K562 (cell line): ENCODE measurements around the gene LAMTOR4. TPM values are rescaled to one million over a fixed set of nuclear protein-coding genes. Genes with fewer than 3 reads are reported as not detected.

Source experiments
- ARID4B ChIP-seq: sonication (generic); formaldehyde crosslinking; IDR thresholded peaks from 2 replicates; pipeline ENCODE4 v1.8.0; 2022; ENCODE audit warnings: mild to moderate bottlenecking, missing genetic modification reagents
- BCOR ChIP-seq: fragments of 450-650 bp; IDR thresholded peaks from 2 replicates; pipeline ENCODE4 v1.6.1; 2016
- ELF2 ChIP-seq: fragments of 250-450 bp; sonication (Bioruptor Pico); IDR thresholded peaks from 2 replicates; pipeline ENCODE4 v1.5.0; 2021; ENCODE audit warnings: mild to moderate bottlenecking
- ELK3 ChIP-seq: fragments of 450-650 bp; formaldehyde crosslinking; IDR thresholded peaks from 2 replicates; pipeline ENCODE4 v1.4.0; 2020; ENCODE audit warnings: mild to moderate bottlenecking
- IRF1 ChIP-seq: sonication (generic); formaldehyde crosslinking; IDR thresholded peaks from 2 replicates; pipeline ENCODE4 v1.8.0; 2022; ENCODE audit warnings: missing genetic modification reagents, mild to moderate bottlenecking, borderline replicate concordance
- IRF2 ChIP-seq: sonication (generic); formaldehyde crosslinking; IDR thresholded peaks from 2 replicates; pipeline ENCODE4 v1.8.1; 2022; ENCODE audit warnings: mild to moderate bottlenecking, missing genetic modification reagents
- MAFG ChIP-seq: fragments of 450-650 bp; conservative IDR thresholded peaks from 2 replicates; pipeline ENCODE4 v1.6.1; 2016; ENCODE audit warnings: missing genetic modification characterization, missing compliant biosample characterization
- NCOA2 ChIP-seq, 2 experiments: fragments of 450-650 bp; IDR thresholded peaks; 2 replicates each; pipeline ENCODE4 v1.6.1; 2018; ENCODE audit warnings: mild to moderate bottlenecking in 2 of 2, moderate library complexity in 1 of 2; ENCODE audit not compliant: partially characterized antibody in 2 of 2
- RBM14 ChIP-seq: fragments of 200-400 bp; formaldehyde crosslinking; IDR thresholded peaks from 2 replicates; pipeline ENCODE4 v1.6.1; 2018; ENCODE audit warnings: low read depth, mild to moderate bottlenecking, low read length, moderate library complexity, borderline replicate concordance; ENCODE audit not compliant: insufficient read depth
- TCF7 ChIP-seq: sonication (generic); IDR thresholded peaks from 2 replicates; pipeline ENCODE4 v1.6.1; 2016; ENCODE audit warnings: antibody characterized with exemption, borderline replicate concordance
- polyA plus RNA-seq, 8 experiments: library from polyadenylated mRNA; depleted of rRNA in 4 of 8; stranded (reverse) in 5 of 8; unstranded in 3 of 8; fragments of >200 nt; fragmentation: Nextera tagmentation in 2 of 8; fragmentation: Illumina TruSeq in 1 of 8; extraction: Ambion mirVana in 2 of 8; extraction: Trizol in 1 of 8; gene quantifications; 2 replicates each; pipeline versions ENCODE4 v1.2.1 to v1.2.3, GENCODE V29; 2011 to 2014; ENCODE audit warnings: inconsistent platforms in 1 of 8, missing spikeins in 1 of 8
- total RNA-seq, 7 experiments: library from RNA; depleted of rRNA in 6 of 7; stranded (reverse); fragments of >200 nt in 6 of 7; fragmentation: Illumina TruSeq in 2 of 7; extraction: Trizol in 2 of 7; gene quantifications; 2 replicates each; pipeline versions ENCODE4 v1.2.1 to v1.2.3, GENCODE V29; 2011 to 2021; ENCODE audit warnings: low replicate concordance in 1 of 7

The LAMTOR4 gene
- total and polyA plus RNA-seq, 9 of the 15 experiments (the other 6 are each of a cell fraction or from before 2014, with no cell fraction given) = 79.6 to 314 (median 195) TPM

GRCh38 chr7:100100420-100101015, 48.2 kb upstream of the LAMTOR4 start (continued):
- no peak for TF ChIP-seq MAFG (tag)
- no peak for TF ChIP-seq IRF2 (CRISPR knock-in tag)
- TF ChIP-seq ARID4B (CRISPR knock-in tag) = peak; percentile 95
- TF ChIP-seq BCOR = peak; percentile 34; the same call in 1 of the 2 replicates
- TF ChIP-seq ELK3 (CRISPR knock-in tag) = no peak
- peak; percentile 96 for TF ChIP-seq ELF2 (CRISPR knock-in tag)
- TF ChIP-seq RBM14 = no peak
- TF ChIP-seq IRF1 (CRISPR knock-in tag) = 0 out of 2 replicates have a peak, but pooled peaks have one; percentile 67
- no peak for TF ChIP-seq TCF7
- TF ChIP-seq NCOA2 (IDR thresholded peaks at IDR 0.05; ENCODE audit: partially characterized antibody in 2 of 2) = no peak
